Measurements from ENCODE around the gene CYP2R1.
"Not testable (repeated sequence)": the region's sequence is repeated elsewhere in the genome, so short reads cannot be mapped to it uniquely, and the experiment has no call there.

CYP2R1 gene

DNA sequence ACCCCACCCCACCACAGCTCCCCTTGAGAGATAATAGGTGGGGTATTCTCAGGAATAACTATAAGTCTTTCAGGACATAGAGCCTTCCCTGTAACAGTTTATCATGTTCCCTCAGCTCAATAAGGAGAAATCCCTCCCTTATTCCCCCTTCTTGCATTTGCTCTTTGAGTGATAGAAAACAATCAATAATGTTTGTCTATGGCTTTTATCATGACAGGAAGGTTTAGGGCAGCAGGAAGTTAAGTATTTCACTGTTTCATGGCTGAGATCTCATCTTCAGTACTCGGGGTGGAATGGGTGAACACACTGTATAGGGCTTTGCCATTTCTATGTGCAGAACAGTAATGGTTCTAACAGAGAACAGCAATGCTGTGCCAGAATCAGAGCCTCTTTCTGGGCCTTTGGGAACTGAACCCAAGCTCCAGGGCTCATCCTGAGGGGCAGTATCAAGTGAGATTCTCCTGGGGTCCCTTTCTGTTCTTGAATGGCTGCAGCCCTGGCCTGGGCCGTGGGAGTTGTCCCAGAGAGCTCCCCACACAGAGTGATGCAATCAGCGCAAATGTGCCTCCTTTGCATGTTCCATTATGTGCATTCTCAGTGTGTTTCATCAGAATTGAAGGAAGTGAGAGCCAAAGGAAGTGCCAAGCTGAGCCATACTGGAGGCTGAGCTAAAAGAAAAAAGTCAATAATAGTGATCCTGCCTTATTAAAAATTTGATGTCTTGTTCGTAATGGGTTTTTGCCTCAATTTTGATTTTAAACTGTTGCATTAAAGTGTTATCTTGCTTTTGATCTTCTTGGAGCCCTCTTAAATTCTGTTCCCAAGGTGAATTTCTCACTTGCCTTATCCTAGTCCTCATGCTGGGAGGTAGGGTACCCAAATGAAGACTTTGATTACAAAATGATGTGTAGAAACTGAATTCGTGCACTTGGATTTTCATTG is 2.9 kb upstream of the CYP2R1 start:
- peak in 7 of 56 donors; percentile 2 to 28 (median 15) for DNase-seq

- no peak for DNase-seq
Measured at GRCh38 chr11:14892577-14892976, 546 bp upstream of the CYP2R1 start.

DNA sequence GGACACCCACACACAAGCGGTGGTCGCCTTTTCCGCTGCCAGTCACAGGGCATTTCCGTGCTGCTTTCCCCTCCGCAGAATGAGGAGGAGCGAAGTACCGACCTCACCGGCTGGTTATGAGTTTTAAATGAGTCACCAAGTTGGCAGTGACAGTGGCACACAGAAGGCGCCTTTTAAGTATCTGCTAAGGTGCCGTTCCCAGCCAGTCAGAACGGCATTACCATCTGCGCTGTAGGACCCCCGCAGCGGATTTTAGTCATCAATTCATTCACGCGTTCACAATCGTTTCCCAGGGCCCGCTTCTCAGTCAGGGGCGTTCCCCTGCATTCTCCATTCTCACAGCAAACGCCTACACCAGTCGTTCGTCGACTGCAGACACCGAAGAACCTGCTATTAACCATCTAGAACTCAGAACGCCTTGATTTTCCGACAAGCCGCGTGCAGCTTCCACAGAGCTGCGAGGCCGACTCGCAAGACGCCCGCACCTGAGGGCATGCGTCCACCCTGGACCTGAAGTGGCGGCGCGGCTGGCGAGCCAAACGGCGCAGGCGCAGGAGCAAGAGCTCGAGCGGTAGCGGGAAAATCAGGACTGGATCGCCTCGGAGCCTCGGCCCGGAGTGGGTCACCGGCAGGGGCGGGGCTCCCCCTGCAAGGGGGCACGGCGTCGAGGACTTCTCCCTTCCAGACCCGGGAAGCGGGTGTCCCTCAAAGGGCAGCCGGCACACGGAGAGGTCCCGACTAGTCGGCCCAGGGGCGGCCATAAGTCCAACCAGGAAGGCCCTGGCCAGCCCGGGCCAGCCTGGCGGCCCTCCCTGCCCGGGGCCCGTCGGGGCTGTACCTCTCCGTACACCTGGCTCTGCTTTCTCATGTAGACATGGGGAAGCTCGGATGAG is 642 bp downstream of the CYP2R1 start:
- peak in 52 of 56 donors; percentile 38 to 85 (median 73) for DNase-seq

GRCh38 chr11:14886513-14886912 is 5.5 kb downstream of the CYP2R1 start:
- no peak for DNase-seq

GRCh38 chr11:14884667-14885273 is 7.3 kb downstream of the CYP2R1 start:
- no peak for DNase-seq

- not testable (repeated sequence) for DNase-seq
Measured at GRCh38 chr11:14883683-14884082, 8.3 kb downstream of the CYP2R1 start.

- DNase-seq = no peak
Measured at GRCh38 chr11:14882196-14882595, 9.8 kb downstream of the CYP2R1 start.

- no peak for DNase-seq
Measured at GRCh38 chr11:14881576-14882193, 10.3 kb downstream of the CYP2R1 start.

DNA sequence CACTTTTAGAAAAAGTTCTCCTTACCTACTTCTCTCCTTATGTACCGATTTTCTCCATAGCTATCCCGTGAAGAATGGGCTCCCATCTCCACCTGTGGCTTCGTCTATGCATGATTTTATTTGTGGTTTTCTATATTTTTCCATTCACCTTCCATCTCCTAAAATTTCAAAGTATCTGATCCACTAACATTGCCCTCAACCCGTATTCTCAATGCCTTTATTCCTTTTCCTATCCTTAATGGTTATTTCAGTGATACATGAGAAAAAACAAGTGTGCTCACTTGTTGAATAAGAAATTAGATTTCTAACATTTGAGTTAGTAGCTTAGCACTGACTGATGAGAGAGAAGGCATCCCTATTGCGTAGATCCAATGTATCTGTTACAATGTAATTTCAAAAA is 16.9 kb downstream of the CYP2R1 start:
- no peak for DNase-seq

- no peak for DNase-seq
Measured at GRCh38 chr11:14873632-14874031, 18.4 kb downstream of the CYP2R1 start.

DNA sequence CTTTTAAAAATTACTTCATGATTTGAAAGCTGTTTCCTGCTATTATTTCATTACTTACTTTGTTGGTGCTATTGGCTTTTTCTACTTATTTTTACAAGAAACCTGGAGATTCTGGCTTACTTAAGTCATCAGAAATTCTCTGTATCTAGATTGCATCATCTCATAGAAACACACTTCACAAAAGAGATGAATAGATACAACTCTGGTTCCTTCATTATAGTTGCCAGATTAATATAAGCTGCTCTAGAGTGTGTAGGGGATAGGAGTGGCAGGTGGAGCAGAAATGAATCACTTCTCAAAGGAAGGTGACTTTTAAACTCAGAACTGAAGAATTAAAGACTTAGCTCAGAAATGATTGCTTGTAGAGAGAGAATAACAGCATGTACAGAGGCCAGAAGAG is 20.0 kb downstream of the CYP2R1 start:
- no peak for DNase-seq

DNA sequence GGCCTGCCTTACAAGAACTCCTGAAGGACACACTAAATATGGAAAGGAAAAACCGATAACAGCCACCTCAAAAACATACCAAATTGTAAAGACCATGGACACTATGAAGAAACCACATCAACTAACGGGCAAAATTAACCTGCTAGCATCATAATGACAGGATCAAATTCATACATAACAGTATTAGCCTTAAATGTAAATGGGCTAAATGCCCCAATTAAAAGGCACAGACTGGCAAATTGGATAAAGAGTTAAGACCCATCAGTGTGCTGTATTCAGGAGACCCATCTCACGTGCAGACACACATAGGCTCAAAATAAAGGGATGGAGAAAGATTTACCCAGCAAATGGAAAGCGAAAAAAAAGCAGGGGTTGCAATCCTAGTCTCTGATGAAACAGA is 28.3 kb downstream of the CYP2R1 start:
- not testable (repeated sequence) for DNase-seq

GRCh38 chr11:14861680-14862079 is 30.4 kb downstream of the CYP2R1 start:
- no peak for DNase-seq

DNA sequence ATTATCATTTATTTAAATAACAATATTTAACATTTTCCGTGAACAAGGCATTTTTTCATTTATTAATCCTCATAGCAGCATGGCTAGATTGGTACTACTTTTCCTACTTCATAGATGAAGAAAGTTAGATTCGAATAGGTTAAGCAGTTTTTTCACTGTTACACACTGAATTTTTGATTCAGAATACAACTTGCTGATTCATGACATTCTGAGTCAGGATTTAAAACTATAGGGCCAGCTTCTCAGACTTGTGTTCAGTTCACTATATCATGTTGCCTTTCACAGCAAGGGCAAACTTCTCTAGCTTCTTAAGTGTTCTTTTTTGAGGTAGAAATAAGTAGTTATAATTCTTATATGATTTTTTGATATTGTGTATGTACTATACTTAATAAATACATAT is 31.5 kb downstream of the CYP2R1 start:
- no peak for DNase-seq

- DNase-seq = no peak
Measured at GRCh38 chr11:14858404-14858803, 33.6 kb downstream of the CYP2R1 start.

DNA sequence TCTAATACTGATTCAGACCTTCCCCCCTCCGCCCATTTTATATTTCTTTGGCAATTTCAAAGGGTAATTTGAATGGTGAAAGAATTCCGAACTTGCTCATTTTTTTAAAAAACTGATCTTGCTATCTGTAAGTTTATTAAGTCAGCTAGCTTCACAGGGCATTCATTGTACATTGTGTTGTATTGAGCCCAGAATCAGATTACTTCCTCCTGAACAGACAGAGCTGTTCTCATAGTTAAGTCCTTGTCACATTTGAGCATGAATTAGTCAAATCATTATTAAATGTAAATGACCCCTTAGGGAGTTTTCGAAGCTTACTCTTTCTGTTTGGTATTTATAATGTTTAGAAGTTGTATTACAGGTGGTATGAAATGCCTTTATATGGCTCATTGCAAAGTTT is 34.4 kb downstream of the CYP2R1 start:
- DNase-seq = no peak

DNA sequence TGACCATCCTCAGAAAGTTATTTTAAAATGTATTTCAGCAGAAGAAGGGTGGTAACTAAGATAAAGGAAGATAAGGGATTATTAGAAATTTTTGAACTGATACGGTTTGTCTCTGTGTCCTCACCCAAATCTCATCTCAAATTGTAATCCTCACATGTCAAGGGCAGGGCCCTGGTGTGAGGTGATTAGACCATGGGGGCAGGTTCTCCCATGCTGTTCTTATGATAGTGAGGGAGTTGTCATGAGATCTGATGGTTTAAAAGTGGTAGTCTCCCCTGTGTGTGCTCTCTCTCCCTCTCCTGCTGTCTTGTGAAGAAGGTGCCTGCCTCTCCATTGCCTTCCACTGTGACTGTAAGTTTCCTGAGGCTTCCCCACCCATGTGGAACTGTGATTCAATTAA is 36.1 kb downstream of the CYP2R1 start:
- DNase-seq = no peak

DNA sequence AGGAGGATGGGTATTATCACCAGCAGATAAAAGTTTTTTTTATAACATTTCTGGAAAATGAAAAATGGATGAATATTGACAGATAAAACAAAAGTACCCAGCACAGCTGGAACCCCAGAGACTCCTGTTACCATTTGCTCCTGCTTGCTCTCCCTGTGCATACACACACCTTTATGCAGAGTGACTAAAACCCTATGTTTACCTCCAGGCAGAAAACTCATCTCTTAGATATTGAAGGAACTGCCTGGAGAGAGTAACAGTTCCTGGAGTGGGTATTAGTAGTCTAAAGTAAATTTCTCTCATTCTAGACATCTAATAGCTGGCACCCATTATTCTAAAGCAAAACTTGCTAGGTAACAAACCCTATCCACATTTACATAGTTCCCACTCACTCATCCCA is 38.0 kb downstream of the CYP2R1 start:
- no peak for DNase-seq

- no peak for DNase-seq
Measured at GRCh38 chr11:14852571-14853177, 39.4 kb downstream of the CYP2R1 start.

DNA sequence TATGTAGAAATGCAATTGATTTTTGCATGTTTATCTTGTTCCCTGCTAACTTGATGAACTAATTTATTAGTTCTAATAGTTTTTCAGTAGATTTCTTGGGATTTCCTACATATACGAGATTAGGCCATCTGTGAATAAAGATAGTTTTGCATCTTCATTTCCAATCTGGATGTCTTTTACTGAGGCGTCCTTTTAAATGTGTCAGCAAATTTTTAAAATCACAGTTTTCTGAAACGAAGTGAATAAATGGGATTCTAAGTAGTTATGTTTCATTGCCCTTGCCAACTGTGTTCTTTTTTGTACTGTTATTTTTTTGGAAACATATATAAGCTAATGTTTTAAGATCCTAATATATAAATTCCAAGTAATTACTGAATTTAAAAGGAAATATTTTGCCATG is 50.0 kb downstream of the CYP2R1 start:
- no peak for DNase-seq

All from nucleus accumbens (tissue), 56 donors.